ENCODE measurements around the gene TOPBP1. TPM values are rescaled to one million over a fixed set of nuclear protein-coding genes. Genes with fewer than 3 reads are reported as not detected.
"Not testable (repeated sequence)": the region's sequence is repeated elsewhere in the genome, so short reads cannot be mapped to it uniquely, and the experiment has no call there.

The TOPBP1 gene
- total RNA-seq, 1 experiment from 2014 or later: 58.0 TPM

- Histone ChIP-seq H3K27me3 (replicated peaks) (no peaks in the 10 kb centered on the region), H3K36me3 (no peaks in the 10 kb centered on the region), H3K9me3 (replicated peaks) (no peaks in the 10 kb centered on the region), H3K27ac (no peak overlapping the region), H3K4me3 (no peak overlapping the region), H3K4me1 (replicated peaks) (peaks cover 26% of the 10 kb centered on the region)
- no peak for DNase-seq (ENCODE audit: low read depth in 1 of 2, low spot score in 2 of 2)
Measured at GRCh38 chr3:133563816-133564215, 97.9 kb downstream of the TOPBP1 start.

- Histone ChIP-seq H3K4me3 (no peak overlapping the region), H3K9me3 (replicated peaks) (no peaks in the 10 kb centered on the region), H3K27ac (no peak overlapping the region), H3K27me3 (replicated peaks) (no peaks in the 10 kb centered on the region), H3K4me1 (replicated peaks) (peaks cover 20% of the 10 kb centered on the region), H3K36me3 (no peaks in the 10 kb centered on the region)
- peak; percentile 68 to 85 for DNase-seq (ENCODE audit: low read depth in 1 of 2, low spot score in 2 of 2)
Measured at GRCh38 chr3:133563186-133563591, 98.6 kb downstream of the TOPBP1 start.

GRCh38 chr3:133562376-133562775, 99.4 kb downstream of the TOPBP1 start:
- H3K4me1 ChIP-seq (replicated peaks): peaks cover 13% of the 10 kb centered on the region
- H3K4me3 ChIP-seq: no peak overlapping the region
- DNase-seq (ENCODE audit: low read depth in 1 of 2, low spot score in 2 of 2): no peak
- H3K27me3 ChIP-seq (replicated peaks): no peaks in the 10 kb centered on the region
- H3K36me3 ChIP-seq: no peaks in the 10 kb centered on the region
- no peaks in the 10 kb centered on the region for H3K9me3 ChIP-seq (replicated peaks)
- H3K27ac ChIP-seq: no peak overlapping the region

- no peak for DNase-seq (ENCODE audit: low read depth in 1 of 2, low spot score in 2 of 2)
- no peak overlapping the region for H3K4me3 ChIP-seq
- peaks cover 13% of the 10 kb centered on the region for H3K4me1 ChIP-seq (replicated peaks)
- H3K9me3 ChIP-seq (replicated peaks): no peaks in the 10 kb centered on the region
- H3K27me3 ChIP-seq (replicated peaks): no peaks in the 10 kb centered on the region
- H3K36me3 ChIP-seq: no peaks in the 10 kb centered on the region
- H3K27ac ChIP-seq: no peak overlapping the region
Measured at GRCh38 chr3:133561679-133562078, 100.1 kb downstream of the TOPBP1 start.

GRCh38 chr3:133551589-133551988, 110.2 kb downstream of the TOPBP1 start:
- peaks cover 21% of the 10 kb centered on the region for H3K4me1 ChIP-seq (replicated peaks)
- not testable (repeated sequence) for H3K27me3 ChIP-seq (replicated peaks); DNase-seq (ENCODE audit: low read depth in 1 of 2, low spot score in 2 of 2)

More at GRCh38 chr3:133551589-133551988, 110.2 kb downstream of the TOPBP1 start:
- not testable (repeated sequence) for H3K36me3 ChIP-seq; H3K27ac ChIP-seq; H3K9me3 ChIP-seq (replicated peaks); H3K4me3 ChIP-seq

Other genes starting within 250 kb of the TOPBP1 start
- 119 and 134 TPM in 2 replicates for gene CDV3, start 88.3 kb downstream of the TOPBP1 start, total RNA-seq (2014; rRNA removed; shearing (Covaris generic))
- gene TF, start 84.5 kb upstream of the TOPBP1 start, total RNA-seq (2014; rRNA removed; shearing (Covaris generic)): not detected in 2 replicates
- 63.1 and 69.9 TPM in 2 replicates for gene SRPRB, start 143.9 kb upstream of the TOPBP1 start, total RNA-seq (2014; rRNA removed; shearing (Covaris generic))
- 0.06 and 0.18 TPM in 2 replicates for gene RAB6B, start 233.9 kb upstream of the TOPBP1 start, total RNA-seq (2014; rRNA removed; shearing (Covaris generic))

All from SJSA1 (cell line).